HG03432 (cell line): ENCODE measurements around the gene CDC42BPA.
"Not testable (repeated sequence)": the region's sequence is repeated elsewhere in the genome, so short reads cannot be mapped to it uniquely, and the experiment has no call there.

Experiments
- ATAC-seq: cut with Tn5 transposase; IDR thresholded peaks from one replicate; pipeline ENCODE4 v1.9.1; 2021; ENCODE audit warnings: mild to moderate bottlenecking, moderate library complexity; ENCODE audit not compliant: unreplicated experiment

The CDC42BPA gene

DNA sequence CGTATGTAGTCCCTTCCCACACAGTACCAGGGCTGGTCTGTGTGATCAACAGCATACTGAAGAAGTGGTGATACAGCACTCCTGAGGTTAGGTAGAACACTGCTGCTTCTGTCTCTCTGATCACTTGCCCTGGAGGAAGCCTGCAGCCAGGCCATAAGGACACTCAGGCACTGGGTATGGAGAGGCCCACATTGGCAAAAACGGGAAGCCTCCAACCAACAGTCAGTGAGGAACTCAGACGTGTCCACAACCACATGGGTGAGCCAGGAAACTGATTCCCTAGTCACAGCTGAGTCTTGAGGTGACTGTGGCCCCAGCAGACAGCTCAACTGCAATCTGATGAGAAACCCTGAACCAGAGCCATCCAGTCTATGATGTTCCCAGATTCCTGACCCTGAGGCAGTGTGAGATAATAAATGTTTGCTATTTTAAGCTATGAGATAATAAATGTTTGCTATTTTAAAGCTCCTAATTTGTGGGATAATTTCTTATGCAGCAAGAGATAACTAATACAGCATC is 315.7 kb downstream of the CDC42BPA start:
- ATAC-seq = no peak

DNA sequence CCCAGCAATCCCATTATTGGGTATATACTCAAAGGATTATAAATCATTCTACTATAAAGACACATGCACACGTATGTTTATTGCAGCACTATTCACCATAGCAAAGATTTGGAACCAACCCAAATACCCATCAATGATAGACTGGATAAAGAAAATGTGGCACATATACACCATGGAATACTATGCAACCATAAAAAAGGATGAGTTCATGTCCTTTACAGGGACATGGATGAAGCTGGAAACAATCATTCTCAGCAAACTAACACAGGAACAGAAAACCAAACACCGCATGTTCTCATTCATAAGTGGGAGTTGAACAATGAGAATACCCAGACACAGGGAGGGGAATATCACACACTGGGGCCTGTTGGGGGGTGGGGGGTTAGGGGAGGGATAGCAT is 318.7 kb downstream of the CDC42BPA start:
- ATAC-seq = not testable (repeated sequence)

DNA sequence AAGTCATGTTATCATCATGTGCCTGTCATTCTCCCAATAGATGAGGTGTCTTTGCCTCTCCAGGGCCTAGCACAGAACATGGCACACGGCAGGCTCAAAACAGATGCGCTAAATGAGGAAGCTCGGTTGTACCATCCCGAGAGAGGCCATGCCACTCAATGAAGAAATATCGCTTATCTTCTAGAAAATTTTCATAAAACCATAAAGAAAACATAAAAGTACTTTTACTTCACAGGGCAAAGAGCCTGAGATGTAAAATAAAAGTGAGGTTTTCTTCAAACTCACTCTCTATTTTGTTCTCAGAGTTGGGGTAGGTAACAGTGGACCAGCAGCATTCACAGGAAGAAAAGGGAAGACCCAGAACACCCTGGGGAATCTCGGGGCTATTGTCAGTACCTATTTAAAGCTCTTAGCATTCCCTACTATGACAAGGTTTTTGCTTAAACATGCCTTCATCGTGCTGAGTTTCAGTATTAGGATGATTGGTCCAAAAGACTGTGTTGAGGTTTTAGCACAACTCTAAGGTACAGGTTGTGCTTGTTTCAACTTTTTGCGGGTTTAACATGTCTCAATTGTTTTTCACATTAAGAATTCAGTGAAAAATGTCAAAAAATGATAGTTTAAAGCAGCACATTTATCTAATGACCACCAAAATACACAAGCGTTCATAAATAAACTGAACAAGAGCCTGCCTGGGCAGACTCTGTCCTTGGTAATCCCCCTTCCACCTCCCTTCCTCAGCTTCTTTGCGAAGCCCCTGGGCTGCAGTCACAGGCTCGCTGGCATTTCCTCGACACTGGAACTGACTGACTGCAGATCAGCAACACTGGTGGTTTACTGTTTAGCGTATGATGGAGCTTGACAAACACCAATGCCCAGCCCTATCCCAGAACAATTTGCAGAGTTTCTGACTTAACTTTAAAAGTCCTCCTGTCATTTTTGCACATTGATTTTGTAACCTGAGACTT is 322.6 kb downstream of the CDC42BPA start:
- ATAC-seq = peak; percentile 99

DNA sequence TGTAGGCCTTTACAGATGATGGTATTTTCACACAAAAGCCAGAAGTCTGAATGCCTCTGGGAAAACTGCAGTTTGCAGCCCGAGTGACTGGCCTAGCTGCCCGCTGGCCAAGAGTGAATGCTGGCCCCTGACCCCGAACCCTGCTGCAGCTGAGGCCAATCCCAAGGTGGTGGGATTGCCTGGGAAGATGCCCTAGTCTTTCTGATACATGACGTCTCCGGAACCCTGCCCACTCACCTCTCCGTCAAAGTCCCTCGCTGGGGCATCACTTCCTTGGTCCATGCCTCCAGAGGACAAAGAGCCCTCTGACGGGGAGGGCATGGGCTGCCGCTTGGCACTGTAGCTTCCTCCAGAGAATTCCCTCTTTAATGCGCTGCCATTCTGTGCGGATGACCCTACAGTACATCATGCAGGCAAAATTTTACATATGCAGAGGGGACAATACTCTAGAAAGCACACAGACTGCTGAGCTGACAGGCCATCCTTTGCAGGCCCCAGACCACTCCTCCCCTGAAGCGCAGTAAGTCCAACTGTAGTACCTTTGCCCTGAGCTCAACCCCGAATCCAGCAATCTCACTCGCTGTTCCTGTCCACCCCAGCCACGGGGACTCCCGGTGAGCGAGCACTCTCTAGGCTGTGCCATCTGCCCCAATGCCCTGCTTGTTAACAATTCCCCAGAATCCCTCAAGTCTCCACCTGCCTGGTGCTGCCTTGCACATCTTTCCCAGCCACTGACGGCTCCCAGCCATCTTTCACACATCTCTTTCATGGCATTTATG is 323.5 kb downstream of the CDC42BPA start:
- ATAC-seq = no peak

DNA sequence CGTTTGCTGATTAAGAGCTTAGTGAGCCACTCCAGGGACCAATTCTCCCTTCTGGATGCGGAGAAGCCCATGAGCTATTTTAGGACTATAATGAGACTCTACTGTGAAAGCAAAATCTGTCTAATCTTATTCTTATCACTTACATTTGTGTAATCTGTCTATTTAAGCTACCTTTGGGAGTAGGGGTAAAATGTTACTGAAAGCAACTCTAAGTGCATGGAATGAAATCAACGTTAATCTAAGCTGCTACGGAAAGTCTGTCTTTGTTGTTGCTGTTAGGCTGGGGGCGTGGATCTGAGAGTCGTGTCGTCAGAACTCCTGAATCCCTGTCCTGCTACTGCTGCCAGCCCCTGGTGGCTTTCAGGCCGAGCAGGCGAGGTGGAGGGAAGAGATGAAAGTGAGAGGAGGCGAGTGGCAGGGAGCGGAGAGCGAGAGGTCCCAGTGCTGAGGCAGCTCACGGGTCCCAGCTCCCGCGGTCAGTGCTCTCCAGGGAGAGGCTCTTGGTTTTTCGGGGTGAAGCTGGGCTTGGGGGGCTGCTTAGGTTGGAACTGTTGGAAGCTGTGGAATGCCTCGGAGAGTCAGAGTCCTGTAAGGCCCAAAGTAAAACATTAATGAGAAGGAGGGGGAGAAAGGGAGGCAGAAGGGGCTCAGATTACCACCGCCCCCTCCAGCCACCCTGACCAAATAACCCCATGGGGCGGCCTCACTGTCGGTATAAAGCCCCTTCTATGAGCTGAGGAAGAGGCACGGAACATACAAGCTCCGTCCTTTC is 324.3 kb downstream of the CDC42BPA start:
- no peak for ATAC-seq

DNA sequence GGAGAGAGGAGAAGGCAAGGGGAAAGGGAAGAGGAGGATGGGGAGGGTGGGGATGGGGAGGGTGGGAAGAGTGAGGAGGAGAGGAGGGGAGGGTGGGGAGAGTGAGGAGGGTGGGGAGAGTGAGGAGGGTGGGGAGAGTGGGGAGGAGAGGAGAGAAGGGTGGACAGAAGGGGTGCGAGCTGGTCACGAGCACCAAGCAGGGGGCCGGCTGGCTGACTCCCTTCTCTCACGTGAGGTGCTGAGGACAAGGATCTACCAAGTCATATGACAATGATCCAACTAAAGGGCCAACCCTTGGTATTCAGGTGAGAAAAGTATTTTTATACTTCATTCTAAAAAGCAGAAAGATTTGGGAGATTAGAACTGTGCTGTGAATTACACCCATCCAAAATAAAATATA is 326.4 kb downstream of the CDC42BPA start:
- no peak for ATAC-seq

DNA sequence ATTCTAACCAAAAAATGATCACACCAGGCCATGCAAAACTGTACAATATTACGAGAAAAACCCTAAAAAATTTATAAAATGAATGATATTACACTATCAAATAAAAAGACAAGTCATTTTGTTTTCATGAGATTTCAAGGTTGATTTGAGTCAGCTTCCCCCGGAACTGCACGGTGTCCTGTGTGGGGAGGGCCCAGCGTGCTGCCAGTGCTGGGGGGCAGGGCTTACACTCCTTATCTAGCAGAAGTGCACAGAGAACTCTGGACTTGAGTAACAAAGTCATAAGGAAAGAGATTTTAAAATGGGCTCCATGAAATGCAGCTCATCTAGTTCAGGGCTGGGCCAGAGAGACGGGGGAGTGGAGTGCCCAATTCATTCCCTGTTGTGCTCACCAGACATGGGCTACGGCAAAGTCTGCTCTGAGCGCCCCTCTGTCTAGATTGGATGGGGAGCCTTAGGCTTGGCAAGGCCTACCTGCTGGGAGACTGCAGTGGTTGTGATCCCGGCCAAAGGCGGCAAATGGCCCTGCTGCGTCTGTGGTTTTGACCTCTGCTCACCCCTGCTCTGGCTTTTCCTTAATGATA is 328.1 kb downstream of the CDC42BPA start:
- peak; percentile 85 for ATAC-seq

DNA sequence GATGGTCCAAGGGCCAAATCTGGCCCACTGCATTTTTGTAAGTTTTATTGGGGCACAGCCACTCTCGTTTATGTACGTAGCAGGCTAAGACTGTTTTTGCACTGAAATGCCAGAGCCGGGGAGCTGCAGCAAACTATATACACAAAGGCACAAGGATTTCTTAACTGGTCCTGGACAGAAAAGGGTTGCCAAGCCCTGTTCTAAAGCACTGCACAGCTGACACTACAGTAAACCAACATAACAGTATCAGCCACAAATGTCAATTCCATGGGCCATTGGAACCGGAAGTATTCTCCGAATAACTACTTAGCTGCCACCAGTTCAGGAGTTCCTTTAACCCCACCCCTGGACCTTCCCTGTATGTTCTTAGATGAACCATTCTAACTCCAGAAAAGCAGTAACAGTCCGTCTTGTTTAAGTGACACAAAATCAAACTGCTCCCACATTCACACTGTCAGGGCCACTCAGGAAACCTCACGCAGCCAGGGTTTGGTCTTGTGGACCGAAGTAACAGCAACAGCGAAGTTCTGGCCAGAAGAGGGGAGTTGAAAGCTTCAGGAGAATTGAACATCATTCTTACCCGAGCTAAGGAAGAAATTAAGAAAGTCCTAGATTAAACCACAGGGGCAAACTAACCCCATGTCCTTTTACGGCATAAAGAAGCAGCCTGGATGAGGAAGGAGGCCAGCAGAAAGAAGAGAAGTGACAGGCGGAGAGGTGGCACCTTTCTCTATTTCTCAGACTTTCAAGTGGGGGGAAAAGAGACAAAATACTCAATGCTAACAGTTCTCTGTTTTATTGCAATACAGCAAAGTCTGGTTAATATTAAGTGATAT is 329.0 kb downstream of the CDC42BPA start:
- ATAC-seq = no peak

DNA sequence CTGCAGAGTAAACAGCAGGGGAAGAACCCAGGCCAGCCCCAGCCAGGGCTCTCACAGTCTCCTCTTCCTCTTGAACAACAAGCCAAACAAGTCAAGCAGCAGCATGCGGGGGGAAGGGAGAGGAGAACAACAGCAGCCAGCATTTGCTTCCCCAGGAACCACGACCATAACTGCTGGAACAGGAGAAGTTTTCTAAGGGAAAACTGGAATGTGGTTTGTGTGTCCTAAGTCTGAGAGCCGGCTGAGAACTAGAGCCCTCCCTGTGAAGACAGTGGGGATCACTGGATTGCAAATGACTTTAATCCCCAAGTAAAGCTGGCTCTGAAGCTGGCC is 330.0 kb downstream of the CDC42BPA start:
- no peak for ATAC-seq

DNA sequence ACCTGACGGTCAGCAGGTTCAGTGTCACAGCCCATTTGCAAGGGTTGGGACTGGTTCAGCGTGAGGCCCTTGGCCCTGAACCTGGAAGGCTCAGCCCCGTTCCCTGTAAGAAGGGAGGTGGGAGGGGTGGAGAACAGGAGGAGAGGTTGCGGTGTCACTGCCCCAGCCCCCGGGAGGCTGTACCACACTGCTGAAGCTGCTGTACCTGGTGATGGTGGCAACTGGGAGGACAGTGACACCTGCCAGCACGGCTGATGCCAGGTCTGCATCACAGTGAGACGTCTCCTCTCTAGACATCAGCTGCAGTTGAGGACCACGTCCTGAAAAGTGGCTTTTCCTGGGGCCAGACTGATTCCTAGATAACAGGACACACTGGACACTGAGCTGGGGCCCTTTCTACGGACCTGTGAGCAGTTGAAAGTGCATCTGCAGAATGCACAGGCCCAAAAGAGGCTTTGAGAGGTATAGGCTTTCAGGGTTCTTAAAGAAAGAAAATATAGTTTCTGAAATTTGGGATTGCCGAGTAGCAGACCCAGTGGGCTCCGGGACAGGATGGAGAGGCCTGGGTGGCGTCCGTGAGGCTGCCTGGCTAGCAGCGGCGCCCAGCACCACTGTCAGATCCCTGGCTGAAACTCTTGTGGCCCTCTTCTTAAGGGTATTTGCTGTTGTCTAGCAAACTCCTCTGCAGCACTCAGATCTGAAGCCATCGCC is 330.5 kb downstream of the CDC42BPA start:
- no peak for ATAC-seq

DNA sequence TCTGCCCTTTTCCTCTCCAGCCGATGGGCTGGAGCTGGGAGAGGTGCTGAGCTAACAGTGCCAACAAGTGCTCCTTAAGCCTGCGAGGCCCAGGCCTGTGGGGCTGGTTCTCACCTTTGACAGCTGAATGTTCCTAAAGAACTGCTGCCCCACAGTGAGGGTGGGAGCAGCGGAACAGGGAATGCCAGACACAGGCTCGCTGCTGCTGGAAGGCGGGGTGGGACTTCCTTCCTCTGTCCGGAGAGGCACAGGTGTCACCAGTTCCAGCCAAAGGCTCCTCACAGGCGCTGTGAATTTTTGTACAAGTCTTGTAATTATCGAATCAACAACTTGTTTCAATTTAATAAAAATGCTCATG is 331.1 kb downstream of the CDC42BPA start:
- ATAC-seq = no peak

DNA sequence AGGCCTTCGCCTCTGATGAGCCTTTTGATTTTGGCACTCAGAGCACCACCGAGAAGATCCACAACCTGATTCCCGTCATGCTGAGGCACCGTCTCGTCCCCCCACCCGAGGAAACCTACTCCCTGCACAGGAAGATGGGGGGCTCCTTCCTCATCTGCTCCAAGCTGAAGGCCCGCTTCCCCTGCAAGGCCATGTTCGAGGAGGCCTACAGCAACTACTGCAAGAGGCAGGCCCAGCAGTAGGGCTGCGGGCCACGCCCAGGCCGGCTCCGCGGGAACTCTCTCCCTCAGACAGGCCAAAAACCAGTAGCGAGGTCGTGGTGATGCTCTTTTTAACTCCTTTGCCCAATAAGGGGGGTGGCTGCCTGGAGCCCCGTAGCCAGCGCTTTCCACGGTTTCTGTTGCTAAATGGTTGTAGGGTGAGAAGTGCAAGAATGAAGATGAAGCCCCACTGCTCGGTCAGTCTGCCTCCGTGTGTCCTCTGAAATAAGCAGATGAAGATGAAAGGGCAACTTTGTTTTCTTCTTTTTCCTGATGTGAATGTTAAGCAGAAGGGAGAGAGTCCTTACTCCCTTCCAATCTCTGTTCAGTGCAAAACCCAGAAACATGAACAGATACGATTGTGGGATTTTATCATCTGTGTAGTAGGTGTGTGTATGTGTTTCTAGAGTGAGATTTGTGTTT is 331.7 kb downstream of the CDC42BPA start:
- no peak for ATAC-seq

DNA sequence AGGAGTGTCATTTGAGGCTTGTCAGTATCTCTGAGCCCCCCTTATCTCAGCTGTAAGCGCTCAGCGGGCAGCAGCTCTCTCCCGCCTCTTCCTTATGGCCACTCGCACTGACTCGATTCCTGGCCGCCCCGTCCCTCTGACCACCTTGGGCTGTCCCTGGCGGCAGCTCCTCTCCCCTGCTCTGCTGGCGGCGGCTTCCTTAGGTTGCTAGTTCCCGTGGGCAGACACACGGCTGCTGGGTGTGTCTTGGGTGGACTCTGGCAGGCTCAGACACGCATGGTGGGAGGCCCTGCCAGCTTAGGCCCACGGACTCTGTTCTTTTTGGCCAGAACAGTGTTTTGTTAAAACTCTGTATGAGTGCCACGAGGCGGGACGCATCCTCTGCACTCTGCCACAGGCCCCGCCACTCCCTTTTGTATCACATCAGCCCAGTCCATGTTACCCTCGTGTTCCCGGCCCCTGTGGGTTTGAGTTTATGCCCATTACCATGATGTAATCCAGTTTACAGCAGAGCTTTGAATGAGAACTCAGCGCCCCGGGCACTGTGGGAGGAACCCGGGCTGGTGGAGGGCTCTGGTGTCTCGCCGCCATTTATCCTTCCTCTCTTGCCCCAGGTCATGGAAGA is 332.3 kb downstream of the CDC42BPA start:
- no peak for ATAC-seq

DNA sequence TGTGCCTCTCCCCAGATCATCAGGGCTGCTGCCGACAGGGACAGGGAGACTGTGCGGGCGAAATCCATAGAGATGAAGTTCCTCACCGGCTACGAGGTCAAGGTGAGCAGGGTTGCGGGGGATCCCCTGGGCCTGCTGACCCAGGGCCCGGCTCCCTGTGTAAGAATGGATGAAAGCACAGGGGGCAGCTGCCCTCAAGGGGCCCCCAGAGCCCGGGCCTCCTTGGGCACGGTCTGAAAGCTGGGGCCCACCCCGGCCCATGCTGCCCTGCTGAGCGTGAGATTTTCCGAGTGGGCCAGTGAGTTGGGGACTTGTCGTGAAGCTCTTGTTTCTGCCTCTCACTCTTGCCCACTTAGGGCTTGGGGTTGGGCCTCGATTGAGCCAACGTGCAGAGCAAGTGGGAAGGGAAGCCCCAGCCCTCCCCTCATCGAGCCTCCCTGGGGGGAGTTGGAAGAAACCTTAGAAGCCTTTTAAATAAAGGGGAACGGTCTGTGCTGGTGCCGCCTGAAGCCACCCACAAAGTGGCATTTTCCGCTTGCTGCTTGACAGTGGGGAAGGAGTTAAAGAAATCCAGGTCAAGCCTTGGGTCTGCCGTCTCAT is 333.0 kb downstream of the CDC42BPA start:
- no peak for ATAC-seq

DNA sequence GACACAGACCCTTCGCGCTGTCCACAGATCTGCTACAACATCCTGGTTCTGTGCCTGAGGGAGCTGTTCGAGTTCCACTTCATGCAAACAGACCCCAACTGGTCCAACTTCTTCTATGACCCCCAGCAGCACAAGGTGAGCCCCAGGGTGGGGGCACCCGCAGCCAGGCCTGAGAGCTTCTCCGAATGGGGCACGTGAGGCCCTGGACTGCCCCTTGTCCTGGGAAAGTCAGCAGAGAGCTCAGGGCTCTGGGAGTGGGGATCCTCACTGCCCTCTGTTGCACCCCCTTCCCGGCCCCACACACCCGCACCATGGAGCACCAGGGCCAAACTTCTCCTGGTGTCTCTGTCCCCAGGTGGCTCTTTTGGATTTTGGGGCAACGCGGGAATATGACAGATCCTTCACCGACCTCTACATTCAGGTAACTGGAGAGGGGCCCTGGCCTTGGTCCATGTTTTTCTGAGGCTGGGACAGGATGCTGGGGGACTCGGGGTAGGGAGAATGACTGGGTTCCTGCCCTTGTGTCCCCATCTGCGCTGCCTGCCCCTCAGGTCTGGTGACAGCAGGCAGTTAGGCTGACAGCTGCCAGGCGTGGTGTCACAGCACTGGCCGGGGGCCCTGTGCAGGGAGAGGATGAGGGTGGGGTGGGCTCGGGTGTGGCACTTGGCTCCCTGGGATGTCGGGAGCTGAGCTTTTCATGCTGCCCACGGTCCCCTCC is 333.6 kb downstream of the CDC42BPA start:
- no peak for ATAC-seq

DNA sequence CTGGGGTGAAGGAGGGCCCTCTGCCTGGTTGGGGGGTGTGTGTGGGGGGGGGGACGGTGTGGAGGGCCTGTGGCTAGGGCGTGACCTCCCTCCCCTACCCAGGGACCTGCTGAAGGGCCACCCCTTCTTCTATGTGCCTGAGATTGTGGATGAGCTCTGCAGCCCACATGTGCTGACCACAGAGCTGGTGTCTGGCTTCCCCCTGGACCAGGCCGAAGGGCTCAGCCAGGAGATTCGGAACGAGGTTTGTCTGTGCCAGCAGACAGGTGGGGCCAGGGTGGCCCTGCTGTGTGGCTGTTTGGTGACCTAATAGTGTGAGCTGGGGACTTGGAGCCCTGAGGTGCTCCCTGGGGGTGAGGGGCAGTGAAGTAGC is 334.3 kb downstream of the CDC42BPA start:
- no peak for ATAC-seq

DNA sequence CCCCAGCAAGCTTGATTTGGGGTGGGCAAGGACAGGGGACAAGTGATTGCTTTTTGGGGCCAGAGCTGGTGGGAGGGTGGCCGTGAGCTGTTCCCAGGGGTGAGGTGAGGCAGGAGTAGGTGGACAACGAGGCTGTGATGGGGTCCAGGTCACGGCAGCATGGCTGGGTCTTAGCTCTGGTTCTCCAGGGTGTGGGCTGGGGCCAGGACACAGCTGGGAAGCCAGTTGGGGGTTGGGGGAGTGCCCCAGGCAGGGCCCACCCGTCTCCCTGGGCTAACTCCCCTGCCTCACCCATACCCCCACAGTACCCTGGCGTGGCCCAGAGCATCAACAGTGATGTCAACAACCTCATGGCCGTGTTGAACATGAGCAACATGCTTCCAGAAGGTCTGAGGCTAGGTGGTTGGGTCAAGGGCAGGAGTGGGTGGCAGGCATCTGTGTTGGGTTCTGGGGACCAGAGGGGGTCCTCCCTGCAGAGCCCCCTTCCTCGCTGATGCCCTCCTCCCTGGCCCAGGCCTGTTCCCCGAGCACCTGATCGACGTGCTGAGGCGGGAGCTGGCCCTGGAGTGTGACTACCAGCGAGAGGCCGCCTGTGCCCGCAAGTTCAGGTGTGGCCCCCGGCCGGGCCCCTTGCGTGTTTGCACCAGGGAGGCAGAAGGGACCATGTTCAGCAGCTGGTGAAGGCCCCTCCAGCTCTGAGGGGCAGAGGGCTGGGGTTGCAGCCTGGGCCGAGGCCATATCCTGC is 334.9 kb downstream of the CDC42BPA start:
- no peak for ATAC-seq
